ENCODE data around the gene GCNT1. TPM values are rescaled to one million over a fixed set of nuclear protein-coding genes. Genes with fewer than 3 reads are reported as not detected.

The GCNT1 gene
- total RNA-seq, 1 experiment from 2014 or later = 18.9 TPM

DNA sequence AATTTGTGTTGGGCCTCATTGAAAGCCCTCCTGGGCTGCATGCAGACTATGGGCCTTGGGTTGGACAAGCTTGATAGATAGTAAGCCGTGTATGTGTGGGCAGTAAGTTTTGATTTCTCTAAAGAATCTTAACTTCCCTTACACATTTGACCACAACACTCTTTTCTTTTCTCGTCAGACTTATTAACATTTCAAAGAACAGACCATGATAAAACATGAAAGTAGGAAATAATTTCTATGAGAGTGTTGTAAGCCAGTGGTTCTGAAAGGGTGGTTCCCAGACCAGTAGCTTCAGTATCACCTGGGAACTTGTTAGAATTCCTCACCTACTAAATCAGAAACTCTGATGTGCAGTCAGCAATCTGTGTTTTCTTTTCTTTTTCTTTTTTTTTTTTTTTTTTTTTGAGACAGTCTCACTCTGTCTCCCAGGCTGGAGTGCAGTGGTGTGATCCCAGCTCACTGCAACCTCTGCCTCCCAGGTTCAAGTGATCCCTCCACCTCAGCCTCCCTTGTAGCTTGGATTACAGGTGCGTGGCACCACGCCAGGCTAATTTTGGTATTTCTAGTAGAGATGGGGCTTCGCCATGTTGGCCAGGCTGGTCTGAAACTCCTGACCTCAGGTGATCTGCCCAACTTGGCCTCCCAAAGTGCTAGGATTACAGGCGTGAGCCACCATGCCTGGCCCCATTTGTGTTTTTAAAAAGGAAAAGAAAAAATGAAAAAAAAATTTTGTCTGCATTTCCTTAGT is 20.0 kb upstream of the GCNT1 start:
- DNase-seq = no peak
- H3K27me3 ChIP-seq (replicated peaks; ENCODE audit: control insufficient read depth, insufficient read depth, low read length) = no peaks in the 10 kb centered on the region
- H3K4me3 ChIP-seq (ENCODE audit: low read depth, low read length) = no peak overlapping the region
- H3K9me3 ChIP-seq = no peaks in the 10 kb centered on the region
- no peaks in the 10 kb centered on the region for H3K4me1 ChIP-seq
- intact Hi-C loops (cut with micrococcal nuclease; ENCODE audit: unreplicated experiment) = no loop called here
- Mint-ChIP-seq H3K4me1 (ENCODE audit: low read depth, unreplicated experiment) (peaks cover 4% of the 10 kb centered on the region), H3K27ac (ENCODE audit: unreplicated experiment) (no peak overlapping the region), H3K27me3 (ENCODE audit: insufficient read depth, unreplicated experiment) (no peaks in the 10 kb centered on the region), H3K4me3 (ENCODE audit: unreplicated experiment) (no peak overlapping the region), H3K36me3 (ENCODE audit: insufficient read depth, unreplicated experiment) (no peaks in the 10 kb centered on the region), H3K9me3 (ENCODE audit: unreplicated experiment) (no peaks in the 10 kb centered on the region)
- BruUV-seq (replicated peaks) = no TSS peak
- ChIA-PET POLR2A (no interaction called here), CTCF (no interaction called here)
- TF ChIP-seq, protein P1, sequence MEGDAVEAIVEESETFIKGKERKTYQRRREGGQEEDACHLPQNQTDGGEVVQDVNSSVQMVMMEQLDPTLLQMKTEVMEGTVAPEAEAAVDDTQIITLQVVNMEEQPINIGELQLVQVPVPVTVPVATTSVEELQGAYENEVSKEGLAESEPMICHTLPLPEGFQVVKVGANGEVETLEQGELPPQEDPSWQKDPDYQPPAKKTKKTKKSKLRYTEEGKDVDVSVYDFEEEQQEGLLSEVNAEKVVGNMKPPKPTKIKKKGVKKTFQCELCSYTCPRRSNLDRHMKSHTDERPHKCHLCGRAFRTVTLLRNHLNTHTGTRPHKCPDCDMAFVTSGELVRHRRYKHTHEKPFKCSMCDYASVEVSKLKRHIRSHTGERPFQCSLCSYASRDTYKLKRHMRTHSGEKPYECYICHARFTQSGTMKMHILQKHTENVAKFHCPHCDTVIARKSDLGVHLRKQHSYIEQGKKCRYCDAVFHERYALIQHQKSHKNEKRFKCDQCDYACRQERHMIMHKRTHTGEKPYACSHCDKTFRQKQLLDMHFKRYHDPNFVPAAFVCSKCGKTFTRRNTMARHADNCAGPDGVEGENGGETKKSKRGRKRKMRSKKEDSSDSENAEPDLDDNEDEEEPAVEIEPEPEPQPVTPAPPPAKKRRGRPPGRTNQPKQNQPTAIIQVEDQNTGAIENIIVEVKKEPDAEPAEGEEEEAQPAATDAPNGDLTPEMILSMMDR (IDR thresholded peaks at IDR 0.05; ENCODE audit: insufficient read depth in 1 of 2, low read depth in 1 of 2, low read length in 1 of 2, severe bottlenecking in 1 of 2, unreplicated experiment in 1 of 2) = no peak
- no peaks in the 10 kb centered on the region for H3K36me3 ChIP-seq (ENCODE audit: control insufficient read depth, insufficient read depth, low read length)

DNA sequence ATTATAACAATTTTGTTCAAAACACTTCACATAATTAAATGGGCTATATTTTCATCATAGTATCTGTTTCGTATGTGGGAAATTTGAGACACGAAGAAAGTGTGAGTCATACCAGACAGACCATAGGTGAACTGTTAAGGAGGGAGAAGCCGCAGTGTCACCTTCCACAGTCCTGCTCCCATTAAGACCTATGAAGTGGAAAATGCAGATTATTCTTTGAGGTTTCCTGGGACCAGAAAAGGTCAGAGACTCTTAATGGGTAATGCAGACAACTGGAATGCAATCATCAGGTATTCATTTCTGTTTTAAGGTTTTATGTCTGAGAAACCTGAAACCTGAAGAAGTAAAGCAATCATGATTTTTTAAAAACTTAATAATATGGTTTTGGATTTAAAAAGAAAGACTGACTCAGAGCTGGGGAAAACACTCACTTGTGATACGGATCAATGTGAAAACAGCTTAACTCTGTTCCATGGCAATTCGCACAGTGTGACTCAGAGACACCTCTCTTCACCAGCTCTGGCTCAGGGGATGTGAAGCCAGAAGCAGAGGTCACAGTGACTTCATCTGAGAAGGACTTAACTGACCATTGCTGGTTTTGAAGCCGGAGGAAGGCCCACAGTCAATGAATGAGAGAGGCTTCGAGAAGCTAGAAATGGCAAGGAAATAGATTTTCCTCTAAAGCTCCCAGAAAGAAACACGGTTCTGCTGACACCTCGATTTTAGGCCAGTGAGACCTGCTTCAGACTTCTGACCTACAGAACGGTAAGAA is 17.2 kb upstream of the GCNT1 start:
- no peak overlapping the region for H3K27ac Mint-ChIP-seq (ENCODE audit: unreplicated experiment)
- Histone ChIP-seq H3K36me3 (ENCODE audit: control insufficient read depth, insufficient read depth, low read length) (no peaks in the 10 kb centered on the region), H3K4me3 (ENCODE audit: low read depth, low read length) (no peak overlapping the region), H3K4me1 (no peaks in the 10 kb centered on the region), H3K27me3 (replicated peaks; ENCODE audit: control insufficient read depth, insufficient read depth, low read length) (no peaks in the 10 kb centered on the region), H3K9me3 (no peaks in the 10 kb centered on the region)
- ChIA-PET CTCF (no interaction called here), POLR2A (no interaction called here)
- H3K4me3 Mint-ChIP-seq (ENCODE audit: unreplicated experiment) = no peak overlapping the region
- TF ChIP-seq, protein P1 (IDR thresholded peaks at IDR 0.05; ENCODE audit: insufficient read depth in 1 of 2, low read depth in 1 of 2, low read length in 1 of 2, severe bottlenecking in 1 of 2, unreplicated experiment in 1 of 2) = no peak
- DNase-seq = no peak
- peaks cover 8% of the 10 kb centered on the region for H3K4me1 Mint-ChIP-seq (ENCODE audit: low read depth, unreplicated experiment)
- no peaks in the 10 kb centered on the region for H3K9me3 Mint-ChIP-seq (ENCODE audit: unreplicated experiment)
- no peaks in the 10 kb centered on the region for H3K27me3 Mint-ChIP-seq (ENCODE audit: insufficient read depth, unreplicated experiment)
- BruUV-seq (replicated peaks) = no TSS peak
- intact Hi-C loops (cut with micrococcal nuclease; ENCODE audit: unreplicated experiment) = no loop called here
- H3K36me3 Mint-ChIP-seq (ENCODE audit: insufficient read depth, unreplicated experiment) = no peaks in the 10 kb centered on the region

DNA sequence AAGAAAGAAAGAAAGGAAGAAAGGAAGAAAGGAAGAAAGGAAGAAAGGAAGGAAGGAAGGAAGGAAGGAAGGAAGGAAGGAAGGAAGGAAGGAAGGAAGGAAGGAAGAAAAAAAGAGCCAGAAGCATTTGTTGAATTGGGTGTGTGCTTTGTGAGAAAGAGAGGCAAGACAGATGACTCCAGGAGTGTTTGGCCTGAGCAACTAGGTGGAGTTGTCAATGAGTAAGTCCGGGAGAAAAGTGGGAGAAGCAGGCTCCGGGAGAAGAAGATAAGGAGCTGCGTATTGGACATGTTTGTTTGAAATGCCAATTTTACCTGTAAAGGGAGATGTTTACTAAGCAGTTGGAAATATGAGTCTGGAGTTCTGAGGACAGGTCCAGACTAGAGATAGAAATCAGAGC is 15.1 kb upstream of the GCNT1 start:
- no TSS peak for BruUV-seq (replicated peaks)
- intact Hi-C loops (cut with micrococcal nuclease; ENCODE audit: unreplicated experiment) = no loop called here

More for the DNA sequence above, 15.1 kb upstream of the GCNT1 start:
- no peaks in the 10 kb centered on the region for H3K36me3 ChIP-seq (ENCODE audit: control insufficient read depth, insufficient read depth, low read length)
- H3K4me1 Mint-ChIP-seq (ENCODE audit: low read depth, unreplicated experiment) = peaks cover 8% of the 10 kb centered on the region
- H3K27me3 Mint-ChIP-seq (ENCODE audit: insufficient read depth, unreplicated experiment) = no peaks in the 10 kb centered on the region
- H3K9me3 ChIP-seq = no peaks in the 10 kb centered on the region
- H3K4me3 Mint-ChIP-seq (ENCODE audit: unreplicated experiment) = no peak overlapping the region
- CTCF ChIA-PET = no interaction called here
- H3K36me3 Mint-ChIP-seq (ENCODE audit: insufficient read depth, unreplicated experiment) = no peaks in the 10 kb centered on the region
- H3K27ac Mint-ChIP-seq (ENCODE audit: unreplicated experiment) = no peak overlapping the region
- no peaks in the 10 kb centered on the region for H3K27me3 ChIP-seq (replicated peaks; ENCODE audit: control insufficient read depth, insufficient read depth, low read length)
- no peak for DNase-seq
- POLR2A ChIA-PET = no interaction called here
- no peaks in the 10 kb centered on the region for H3K9me3 Mint-ChIP-seq (ENCODE audit: unreplicated experiment)
- H3K4me1 ChIP-seq = no peaks in the 10 kb centered on the region
- H3K4me3 ChIP-seq (ENCODE audit: low read depth, low read length) = no peak overlapping the region
- TF ChIP-seq, protein P1 (IDR thresholded peaks at IDR 0.05; ENCODE audit: insufficient read depth in 1 of 2, low read depth in 1 of 2, low read length in 1 of 2, severe bottlenecking in 1 of 2, unreplicated experiment in 1 of 2) = no peak
